Gastrocnemius medialis (tissue), 4 donors: ENCODE data around the gene CRTC2. TPM values are rescaled to one million over a fixed set of nuclear protein-coding genes. Genes with fewer than 3 reads are reported as not detected.
A peak's percentile ranks its signal among the peaks of the same experiment; 100 is the strongest.

Experiments
- ATAC-seq, 2 donors: fragments of 150-250 bp; one replicate each; pipeline ENCODE4 v1.9.1; 2016
- DNase-seq, 2 donors: peaks; one replicate each; pipeline ENCODE4 v3.0.0-alpha.2; 2019
- H3K27ac ChIP-seq, 4 donors: fragments of 200-600 bp; sonication (generic); 1 replicate in 1 of 4; 2 replicates in 3 of 4; pipeline ENCODE4 v1.5.1; 2016 to 2018; ENCODE audit warnings: mild to moderate bottlenecking in 2 of 4, moderate library complexity in 1 of 4
- H3K27me3 ChIP-seq, 3 donors: fragments of 200-600 bp; sonication (generic) in 2 of 3; 1 replicate in 1 of 3; 2 replicates in 2 of 3; pipeline versions ENCODE4 v1.5.1 to v1.6.0; 2016 to 2019; ENCODE audit warnings: mild to moderate bottlenecking in 1 of 3, moderate library complexity in 1 of 3
- H3K36me3 ChIP-seq, 2 donors: fragments of 200-600 bp; sonication (generic) in 1 of 2; one replicate each; pipeline ENCODE4 v1.5.1; 2017 to 2018
- H3K4me1 ChIP-seq, 2 donors: fragments of 200-600 bp; sonication (generic) in 1 of 2; one replicate each; pipeline ENCODE4 v1.5.1; 2016 to 2017; ENCODE audit warnings: mild to moderate bottlenecking in 2 of 2
- H3K4me3 ChIP-seq, 4 donors: fragments of 200-600 bp; sonication (generic) in 3 of 4; 1 replicate in 1 of 4; 2 replicates in 3 of 4; pipeline ENCODE4 v1.5.1; 2016 to 2019; ENCODE audit warnings: mild to moderate bottlenecking in 2 of 4
- H3K9me3 ChIP-seq, 3 donors: fragments of 200-600 bp; sonication (generic) in 2 of 3; 1 replicate in 1 of 3; 2 replicates in 2 of 3; pipeline ENCODE4 v1.5.1; 2016 to 2019
- POLR2A ChIP-seq, 2 donors: fragments of 450-650 bp; IDR thresholded peaks; one replicate each; pipeline ENCODE4 v1.6.1; 2017; ENCODE audit warnings: antibody characterized with exemption in 2 of 2, mild to moderate bottlenecking in 2 of 2, moderate library complexity in 2 of 2
- in situ Hi-C, 4 donors: fragments of 200-750 bp; cut with MboI; loops; one replicate each; pipeline versions ENCODE4 v1.15.0 to v1.8.0; 2017; ENCODE audit warnings: low sequenced_read_pairs in 4 of 4
- intact Hi-C: fragments of 100-400 bp; cut with DNase I; formaldehyde crosslinking; loops from one replicate; pipeline ENCODE4 v1.15.1; 2023; ENCODE audit warnings: low total_unique reads
- total RNA-seq, 4 donors: library from RNA; depleted of rRNA; stranded (reverse); fragments of >200 nt; gene quantifications; one replicate each; pipeline versions ENCODE4 v1.1.0 to v1.2.3, GENCODE V29; 2016
- TF ChIP-seq, protein P1 (sequence below), 5 experiments: fragments of 450-650 bp in 3 of 5; fragments of 200-600 bp in 2 of 5; sonication (generic) in 2 of 5; IDR thresholded peaks in 4 of 5; conservative IDR thresholded peaks in 1 of 5; 1 replicate in 4 of 5; 2 replicates in 1 of 5; pipeline ENCODE4 v1.5.1; 2016 to 2019; ENCODE audit warnings: antibody characterized with exemption in 5 of 5, mild to moderate bottlenecking in 3 of 5, moderate library complexity in 3 of 5

CRTC2 gene
- total RNA-seq, 4 donors from 2014 or later, result 17.4 to 27.1 (median 23.3) TPM

DNA sequence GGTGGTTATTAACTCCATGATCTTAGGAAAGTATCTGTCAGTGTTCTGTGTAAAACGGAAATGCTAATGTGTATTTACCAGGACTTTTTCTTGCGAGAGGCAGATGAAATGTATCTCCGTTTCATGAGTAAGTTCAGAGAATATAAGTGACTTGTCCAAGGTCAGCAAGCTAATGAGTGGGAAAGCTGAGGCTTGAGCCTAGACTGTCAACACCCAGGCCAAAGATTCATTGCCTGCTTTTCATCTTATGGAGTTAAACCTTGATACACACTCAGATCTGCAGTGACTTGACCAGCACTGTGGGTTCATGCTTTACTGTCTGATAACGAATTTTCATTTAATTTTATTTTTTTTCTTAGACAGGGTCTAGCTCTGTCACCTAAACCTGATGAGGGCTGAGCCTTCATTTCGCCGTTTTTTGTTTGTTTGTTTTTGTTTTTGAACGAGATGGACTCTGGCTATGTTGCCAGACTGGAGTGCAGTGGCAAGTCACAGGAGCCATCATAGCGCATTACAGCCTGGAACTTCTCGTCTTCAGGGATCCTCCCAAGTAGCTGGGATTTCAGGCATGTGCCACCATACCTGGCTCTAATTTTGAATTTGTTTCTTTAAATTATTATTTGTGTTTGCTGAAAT is 20.0 kb upstream of the CRTC2 start:
- Histone ChIP-seq H3K36me3 (peaks cover 0 to 29% of the 10 kb centered on the region in 2 donors), H3K9me3 (no peaks in the 10 kb centered on the region), H3K27me3 (no peaks in the 10 kb centered on the region), H3K27ac (peak overlapping the region; percentile 92 to 100 (median 92)), H3K4me3 (peak overlapping the region; percentile 71 to 100 (median 81)), H3K4me1 (peaks cover 20 to 24% of the 10 kb centered on the region in 2 donors)
- in situ Hi-C loops, result loop anchor here (10.0 to 25.0 kb wide), 5 partner anchors 164 to 466 kb away; partner anchors contain the start of genes ILF2 (in 2 of the 4), SNAPIN (in 2 of the 4), NPR1 (in 1 of the 4) and S100A3 (in 1 of the 4)
- intact Hi-C loops, result no loop called here
- no peak for DNase-seq
- no peak for ATAC-seq
- no peak for TF ChIP-seq POLR2A (IDR thresholded peaks at IDR 0.05)
- TF ChIP-seq, protein P1, sequence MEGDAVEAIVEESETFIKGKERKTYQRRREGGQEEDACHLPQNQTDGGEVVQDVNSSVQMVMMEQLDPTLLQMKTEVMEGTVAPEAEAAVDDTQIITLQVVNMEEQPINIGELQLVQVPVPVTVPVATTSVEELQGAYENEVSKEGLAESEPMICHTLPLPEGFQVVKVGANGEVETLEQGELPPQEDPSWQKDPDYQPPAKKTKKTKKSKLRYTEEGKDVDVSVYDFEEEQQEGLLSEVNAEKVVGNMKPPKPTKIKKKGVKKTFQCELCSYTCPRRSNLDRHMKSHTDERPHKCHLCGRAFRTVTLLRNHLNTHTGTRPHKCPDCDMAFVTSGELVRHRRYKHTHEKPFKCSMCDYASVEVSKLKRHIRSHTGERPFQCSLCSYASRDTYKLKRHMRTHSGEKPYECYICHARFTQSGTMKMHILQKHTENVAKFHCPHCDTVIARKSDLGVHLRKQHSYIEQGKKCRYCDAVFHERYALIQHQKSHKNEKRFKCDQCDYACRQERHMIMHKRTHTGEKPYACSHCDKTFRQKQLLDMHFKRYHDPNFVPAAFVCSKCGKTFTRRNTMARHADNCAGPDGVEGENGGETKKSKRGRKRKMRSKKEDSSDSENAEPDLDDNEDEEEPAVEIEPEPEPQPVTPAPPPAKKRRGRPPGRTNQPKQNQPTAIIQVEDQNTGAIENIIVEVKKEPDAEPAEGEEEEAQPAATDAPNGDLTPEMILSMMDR (IDR thresholded peaks at IDR 0.05 in 4 of 5, conservative IDR thresholded peaks at IDR 0.05 in 1 of 5), result no peak

DNA sequence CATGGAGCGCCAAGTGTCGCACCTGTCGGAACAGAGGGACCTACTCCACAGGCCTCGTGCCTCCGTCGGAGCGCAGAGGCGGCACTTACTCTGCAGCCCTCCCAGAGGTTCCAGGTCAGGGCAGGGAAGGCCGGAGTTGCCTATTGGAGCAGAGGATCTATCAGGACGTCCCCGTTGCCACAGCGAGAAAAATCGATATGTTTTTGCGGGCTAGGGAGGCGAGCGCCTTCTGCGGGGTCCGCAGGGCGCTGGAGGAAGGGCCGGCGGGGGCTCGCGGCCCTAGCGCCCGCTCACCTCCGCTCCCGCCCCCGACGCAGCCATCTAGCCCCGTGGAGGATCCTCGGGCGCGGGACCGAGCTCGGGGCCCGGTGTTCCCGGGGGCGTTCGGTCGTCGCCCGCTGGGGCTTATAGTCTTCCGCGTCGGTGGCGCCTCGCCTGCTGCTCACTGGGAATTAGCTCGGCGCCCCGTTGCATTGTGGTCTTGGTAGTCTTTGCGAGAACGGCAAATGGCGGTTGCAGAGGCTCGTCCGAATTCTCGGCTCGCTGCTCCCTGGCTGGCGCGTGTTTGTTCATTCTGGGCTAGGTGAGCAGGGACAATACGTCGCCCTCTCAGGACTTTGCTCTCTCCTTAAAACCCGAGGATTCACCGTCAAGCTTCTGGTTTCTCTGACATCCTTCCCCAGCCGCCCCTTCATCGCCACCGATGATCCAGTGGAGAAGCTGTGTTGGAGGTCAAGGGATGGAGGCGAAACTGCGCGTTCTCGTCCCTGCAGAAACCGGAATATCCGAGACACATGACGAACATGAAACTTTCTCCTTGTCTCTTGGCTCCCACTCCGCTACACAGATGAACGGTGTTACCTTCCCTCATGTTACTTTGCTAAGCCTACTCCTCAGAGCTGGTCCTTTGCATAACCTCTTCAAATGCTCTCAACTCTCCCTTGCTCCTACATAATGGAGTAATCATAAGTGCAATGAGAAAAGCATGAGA is 19.1 kb upstream of the CRTC2 start, which contains the start of gene JTB:
TSS of gene JTB (minus strand) at position 425 of the 991 bp plus-strand sequence. CDS start at position 3, 422 bp downstream.
- peak; percentile 98 for TF ChIP-seq POLR2A (IDR thresholded peaks at IDR 0.05)
- TF ChIP-seq, protein P1 (IDR thresholded peaks at IDR 0.05 in 4 of 5, conservative IDR thresholded peaks at IDR 0.05 in 1 of 5), result no peak
- Histone ChIP-seq H3K27ac (peak within 1 kb of the TSS; percentile 92 to 100 (median 92)), H3K4me1 (peaks cover 20 to 24% of the 10 kb centered on the region in 2 donors), H3K9me3 (no peaks in the 10 kb centered on the region), H3K4me3 (peak within 1 kb of the TSS; percentile 71 to 100 (median 81)), H3K36me3 (peaks cover 0 to 36% of the 10 kb centered on the region in 2 donors), H3K27me3 (no peaks in the 10 kb centered on the region)
- in situ Hi-C loops (loop anchor here (10.0 to 25.0 kb wide), 5 partner anchors 163 to 465 kb away; partner anchors contain the start of genes ILF2 (in 2 of the 4), SNAPIN (in 2 of the 4), NPR1 (in 1 of the 4) and S100A3 (in 1 of the 4)), intact Hi-C loops (no loop called here)
- ATAC-seq, result peak; percentile 95 to 97
- peak; percentile 86 to 87 for DNase-seq

DNA sequence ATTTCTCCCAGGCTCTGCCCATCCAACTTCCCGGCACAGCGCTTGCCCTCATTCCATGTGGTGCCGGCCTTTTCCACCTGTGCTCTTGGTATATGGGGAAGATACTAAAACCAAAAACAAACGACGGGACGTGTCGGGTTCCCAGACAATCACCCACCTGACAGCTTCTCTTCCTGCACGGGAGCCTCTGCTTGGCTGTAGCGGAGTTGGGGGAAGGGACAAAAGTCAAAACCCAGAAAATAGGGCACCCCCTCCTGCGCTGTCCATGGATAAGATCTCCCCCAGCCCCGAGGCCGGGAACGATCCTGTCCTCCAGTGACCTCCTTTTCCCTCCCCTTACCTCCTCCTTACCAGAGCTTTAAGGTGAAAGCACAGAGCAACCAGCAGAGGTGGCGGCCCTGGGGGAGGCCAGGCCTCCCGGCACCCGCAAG is 18.4 kb upstream of the CRTC2 start:
- peaks cover 0 to 36% of the 10 kb centered on the region in 2 donors for H3K36me3 ChIP-seq
- in situ Hi-C loops, result loop anchor here (10.0 to 25.0 kb wide), 5 partner anchors 162 to 465 kb away; partner anchors contain the start of genes ILF2 (in 2 of the 4), SNAPIN (in 2 of the 4), NPR1 (in 1 of the 4) and S100A3 (in 1 of the 4)

DNA sequence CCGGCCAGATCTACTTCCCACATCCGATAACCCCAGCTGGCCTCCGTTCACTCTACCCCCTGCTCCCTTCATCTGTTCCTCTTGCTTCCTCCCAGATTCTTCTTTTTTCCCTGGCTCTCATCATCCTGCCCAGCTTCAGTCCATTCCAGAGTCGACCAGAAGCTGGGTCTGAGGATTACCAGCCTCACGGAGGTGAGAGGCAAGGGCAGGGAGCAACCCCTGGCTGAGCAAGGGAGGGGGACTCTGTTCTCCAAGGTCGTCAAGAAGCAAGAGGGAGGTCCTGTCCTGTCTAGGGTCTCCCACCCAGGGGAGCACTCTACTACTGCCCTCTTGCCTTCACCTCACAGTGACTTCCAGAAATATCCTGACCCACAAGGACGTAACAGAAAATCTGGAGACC is 15.1 kb upstream of the CRTC2 start:
- no peaks in the 10 kb centered on the region for H3K27me3 ChIP-seq
- peaks cover 0 to 36% of the 10 kb centered on the region in 2 donors for H3K36me3 ChIP-seq
- no peak overlapping the region for H3K27ac ChIP-seq
- peaks cover 21% of the 10 kb centered on the region in 2 donors for H3K4me1 ChIP-seq
- in situ Hi-C loops, result loop anchor here in 1 of 4 donors (10.0 kb wide), 1 partner anchor 159 kb away; no protein-coding TSS in a partner anchor
- DNase-seq, result no peak
- TF ChIP-seq, protein P1 (IDR thresholded peaks at IDR 0.05 in 4 of 5, conservative IDR thresholded peaks at IDR 0.05 in 1 of 5), result no peak
- no peak for TF ChIP-seq POLR2A (IDR thresholded peaks at IDR 0.05)
- ATAC-seq, result no peak
- intact Hi-C loops, result no loop called here
- no peak overlapping the region for H3K4me3 ChIP-seq
- no peaks in the 10 kb centered on the region for H3K9me3 ChIP-seq

More for the DNA sequence above, 18.4 kb upstream of the CRTC2 start:
- Histone ChIP-seq H3K9me3 (no peaks in the 10 kb centered on the region), H3K27me3 (no peaks in the 10 kb centered on the region), H3K4me3 (peak overlapping the region; percentile 71 to 100 (median 81)), H3K27ac (peak overlapping the region; percentile 92 to 100 (median 92)), H3K4me1 (peaks cover 20 to 24% of the 10 kb centered on the region in 2 donors)
- no peak for TF ChIP-seq POLR2A (IDR thresholded peaks at IDR 0.05)
- TF ChIP-seq, protein P1 (IDR thresholded peaks at IDR 0.05 in 4 of 5, conservative IDR thresholded peaks at IDR 0.05 in 1 of 5), result no peak
- ATAC-seq, result peak; percentile 9 to 15
- no peak for DNase-seq
- intact Hi-C loops, result no loop called here
